Activated effector memory CD4-positive, alpha-beta T cell treated with Interleukin-2 at 50 U/mL for 16 hours (primary cell): ENCODE results near the gene CFAP47.
"Not testable (repeated sequence)": the region's sequence is repeated elsewhere in the genome, so short reads cannot be mapped to it uniquely, and the experiment has no call there.

Experiments
- DNase-seq: peaks from one replicate; pipeline ENCODE4 v3.0.0-alpha.2; 2020

CFAP47 gene

GRCh38 chrX:35919536-35920309 lies at the start of gene CFAP47:
Gene CFAP47, plus strand, starts transcription at chrX:35919734. Its CDS starts 66 bp downstream, at chrX:35919800.
- no peak for DNase-seq

DNA sequence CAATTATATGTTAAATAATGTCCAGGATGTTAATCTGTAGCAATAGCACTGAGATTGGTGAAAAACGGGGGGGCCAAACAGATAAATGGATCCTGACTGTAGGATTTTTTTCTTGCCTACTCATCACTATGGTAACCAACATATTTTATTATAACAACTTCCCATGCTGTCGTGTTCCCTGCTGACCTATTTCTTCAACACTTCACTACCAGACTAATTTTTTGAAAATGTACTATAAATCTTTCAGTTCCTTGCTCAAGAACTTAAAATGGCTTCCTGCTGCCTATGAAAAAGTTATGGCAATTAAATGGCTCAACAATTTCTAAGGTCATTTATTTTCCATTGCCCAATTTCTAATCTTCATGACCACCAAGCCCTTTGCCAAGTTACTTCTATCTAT lies 38.9 kb upstream of the CFAP47 start:
- no peak for DNase-seq

DNA sequence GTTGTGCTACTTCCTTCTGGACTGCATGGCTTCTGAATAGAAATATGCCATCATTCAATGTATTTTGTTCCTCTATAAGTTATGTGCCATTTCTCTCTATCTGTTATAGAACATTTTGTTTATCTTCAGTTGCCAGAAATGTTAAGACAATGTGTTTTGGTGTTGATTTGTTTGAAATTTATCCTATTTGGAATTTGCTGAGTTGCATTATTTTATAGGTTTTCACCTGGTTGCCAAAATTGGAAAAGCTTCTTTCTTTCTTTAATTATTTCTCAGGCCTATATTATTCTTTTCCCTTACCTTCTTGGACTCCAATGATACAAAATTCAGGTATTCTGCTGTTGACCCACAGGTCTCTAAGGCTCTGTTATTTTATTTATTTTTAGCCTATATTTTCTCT lies 33.4 kb upstream of the CFAP47 start:
- no peak for DNase-seq

- DNase-seq, result no peak
Observed at GRCh38 chrX:35890699-35891098, 28.8 kb upstream of the CFAP47 start.

DNA sequence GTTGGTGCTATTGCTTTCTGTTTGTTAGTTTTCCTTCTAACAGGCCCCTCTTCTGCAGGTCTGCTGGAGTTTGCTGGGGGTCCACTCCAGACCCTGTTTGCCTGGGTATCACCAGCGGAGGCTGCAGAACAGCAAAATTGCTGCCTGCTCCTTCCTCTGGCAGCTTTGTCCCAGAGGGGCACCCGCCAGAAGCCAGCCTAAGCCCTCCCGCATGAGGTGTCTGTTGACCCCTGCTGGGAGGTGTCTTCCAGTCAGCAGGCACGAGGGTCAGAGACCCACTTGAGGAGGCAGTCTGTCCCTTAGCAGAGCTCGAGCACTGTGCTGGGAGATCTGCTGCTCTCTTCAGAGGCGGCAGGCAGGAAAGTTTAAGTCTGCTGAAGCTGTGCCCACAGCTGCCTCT lies 67.3 kb downstream of the CFAP47 start:
- not testable (repeated sequence) for DNase-seq

DNA sequence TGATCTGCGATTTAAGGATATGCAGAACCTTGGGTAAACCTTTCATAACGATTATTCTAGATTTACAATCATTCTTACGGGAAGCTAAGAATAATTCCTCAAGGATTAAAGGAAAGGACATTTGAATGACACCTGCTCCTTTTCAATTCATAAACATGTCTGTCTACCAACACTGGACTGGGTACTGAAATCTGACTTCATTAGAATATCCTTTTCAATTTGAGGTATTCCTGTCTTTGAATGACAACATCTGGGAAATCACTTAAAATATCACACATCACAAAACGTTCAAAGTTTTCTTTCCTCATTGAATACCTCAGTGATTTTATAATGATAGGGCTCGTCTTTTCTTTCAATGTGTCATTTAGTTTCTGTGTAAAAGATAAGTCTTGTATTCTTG lies 87.7 kb downstream of the CFAP47 start:
- DNase-seq, result no peak

DNA sequence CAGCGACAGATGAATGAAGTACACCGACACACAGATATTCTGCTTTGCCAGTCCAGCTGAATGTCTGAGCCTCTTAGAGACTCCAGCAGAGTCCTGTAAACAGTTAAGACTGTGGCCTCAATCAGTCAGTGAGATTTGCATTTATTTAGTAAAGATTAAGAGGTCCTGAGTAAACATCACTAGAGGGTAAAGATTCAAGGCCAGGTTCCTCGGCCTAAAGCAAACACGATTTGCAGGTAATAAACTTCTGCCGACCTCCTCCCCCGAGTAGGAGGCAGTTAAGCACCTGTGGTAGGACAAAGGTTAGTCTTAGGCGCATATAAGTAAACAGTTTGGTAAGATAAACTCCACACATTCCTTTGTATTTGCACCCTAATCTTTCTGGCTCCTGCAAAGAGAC lies 99.6 kb downstream of the CFAP47 start:
- no peak for DNase-seq

DNA sequence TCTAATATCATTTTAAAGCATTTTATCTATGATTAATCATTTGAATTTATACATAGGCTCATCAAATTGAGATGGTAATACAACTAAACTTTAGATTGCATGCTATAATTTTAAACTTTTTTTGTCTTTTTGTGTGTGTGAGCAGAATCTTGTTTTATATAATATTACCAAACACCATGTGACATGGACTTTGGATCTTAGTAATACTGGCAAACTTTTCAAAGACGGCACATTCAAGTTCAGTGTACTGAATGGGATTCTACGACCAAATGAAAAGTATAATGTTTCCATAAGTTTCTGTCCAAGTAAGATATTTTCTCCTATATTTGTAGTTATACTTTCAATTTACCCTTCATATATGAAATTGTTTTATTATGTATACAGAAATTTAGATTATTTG lies 116.0 kb downstream of the CFAP47 start:
- DNase-seq, result no peak

DNA sequence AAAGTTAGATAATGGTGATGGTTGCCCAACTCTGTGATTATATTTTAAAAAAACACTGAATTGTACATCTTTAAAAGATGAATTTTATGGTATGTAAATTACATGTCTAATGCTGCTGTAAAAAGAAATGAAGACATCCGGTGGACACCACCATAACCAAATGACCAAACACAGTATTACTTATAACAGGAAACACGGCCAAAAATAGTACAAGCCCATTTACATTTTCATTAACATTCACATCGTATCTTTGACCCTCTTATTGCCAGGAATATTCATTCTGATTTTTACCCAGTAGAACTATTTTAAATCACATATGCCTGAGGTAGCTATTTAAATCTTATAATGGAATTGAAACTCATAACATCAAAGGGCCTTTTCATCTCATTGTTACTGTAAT lies 143.2 kb downstream of the CFAP47 start:
- no peak for DNase-seq

DNA sequence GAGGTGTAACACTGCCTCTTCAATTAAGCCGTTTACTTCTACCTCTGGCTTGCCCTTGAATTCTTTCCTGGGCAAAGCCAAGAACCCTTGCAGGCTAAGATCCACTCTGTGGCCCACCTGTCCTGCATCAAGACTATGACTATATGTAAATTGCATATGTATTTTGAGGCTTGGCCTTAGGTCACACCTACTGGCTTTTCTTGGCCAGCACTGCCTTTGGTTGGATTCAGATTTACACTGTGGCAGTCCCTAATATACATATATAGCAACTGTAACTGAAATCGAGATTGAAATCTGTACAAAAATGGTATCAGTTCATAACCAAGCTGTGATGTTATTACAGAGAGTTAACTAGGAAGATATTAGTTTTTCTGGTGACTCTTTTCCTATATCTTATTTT lies 151.5 kb downstream of the CFAP47 start:
- DNase-seq, result no peak

GRCh38 chrX:36075009-36075408 lies 155.5 kb downstream of the CFAP47 start:
- DNase-seq, result not testable (repeated sequence)

DNA sequence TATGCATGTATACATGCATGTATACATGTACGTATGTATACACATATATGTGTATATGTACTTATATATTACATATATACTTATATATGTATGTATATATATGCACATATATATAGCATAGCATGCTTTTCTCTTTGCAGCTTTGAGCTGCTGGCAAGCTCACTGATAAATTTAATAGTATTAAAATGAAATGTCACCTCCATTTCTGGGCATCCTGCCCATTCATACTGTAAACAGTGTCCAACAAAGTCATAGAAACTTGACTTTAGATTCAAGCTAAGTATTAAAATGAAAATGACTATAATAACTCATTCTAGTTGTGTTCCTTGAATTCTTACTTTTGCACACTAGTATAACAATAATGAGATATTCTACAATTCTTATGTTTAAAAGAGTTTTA lies 163.7 kb downstream of the CFAP47 start:
- DNase-seq, result no peak

DNA sequence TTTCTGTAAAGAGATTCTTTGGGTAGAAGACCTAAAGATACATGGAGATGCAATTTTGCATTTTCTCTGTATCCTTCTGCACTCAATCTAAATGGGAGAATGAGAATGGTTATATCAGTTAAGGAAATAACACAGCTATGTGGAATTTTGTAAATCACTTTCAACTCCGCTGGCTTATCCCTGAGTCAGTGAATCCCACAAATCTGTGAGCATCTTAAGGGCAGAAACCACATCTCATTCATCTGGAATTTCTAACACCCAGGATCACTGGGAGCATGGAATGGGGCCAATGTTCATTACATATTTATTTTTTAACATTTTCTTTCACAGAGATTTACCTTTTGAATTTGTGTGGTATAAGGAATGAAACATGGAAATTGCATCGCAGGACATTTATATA lies 167.8 kb downstream of the CFAP47 start:
- DNase-seq, result no peak

- DNase-seq, result not testable (repeated sequence)
Observed at GRCh38 chrX:36088939-36089338, 169.4 kb downstream of the CFAP47 start.

DNA sequence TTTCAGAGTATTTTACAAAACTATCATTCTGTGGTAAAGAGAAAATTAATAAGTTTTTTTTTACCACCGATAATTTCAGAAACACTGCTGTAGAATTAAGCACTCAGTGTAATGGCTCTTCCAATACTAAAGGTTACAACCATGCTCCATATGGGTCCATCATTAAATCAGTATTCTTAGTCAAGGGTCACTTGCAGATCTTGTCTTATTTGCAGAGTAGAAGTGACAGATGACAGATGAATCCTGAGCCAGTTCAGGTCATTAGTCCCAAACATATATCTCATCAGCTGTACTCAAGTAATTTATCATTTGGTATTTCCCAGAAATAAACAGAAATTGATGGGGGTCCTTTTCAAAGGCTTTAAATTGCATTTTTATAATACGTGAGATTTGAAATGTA lies 182.9 kb downstream of the CFAP47 start:
- no peak for DNase-seq

DNA sequence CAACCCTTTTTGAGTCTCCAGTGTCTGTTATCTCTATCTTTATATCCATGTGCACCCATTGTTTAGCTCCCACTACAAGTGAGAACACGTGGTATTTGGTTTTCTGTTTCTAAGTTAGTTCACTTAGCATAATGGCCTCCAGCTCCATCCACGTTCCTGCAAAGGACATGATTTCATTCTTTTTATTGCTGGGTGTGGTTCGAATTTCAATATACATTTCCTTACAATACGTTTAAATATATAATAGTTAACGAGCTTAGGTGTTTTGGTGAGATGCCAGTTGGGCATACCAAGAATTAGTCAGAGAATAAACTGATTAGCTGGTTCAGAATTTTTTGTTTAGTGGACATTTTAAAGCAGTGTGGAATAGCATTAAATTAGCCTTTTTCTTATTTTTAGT lies 196.7 kb downstream of the CFAP47 start:
- no peak for DNase-seq

DNA sequence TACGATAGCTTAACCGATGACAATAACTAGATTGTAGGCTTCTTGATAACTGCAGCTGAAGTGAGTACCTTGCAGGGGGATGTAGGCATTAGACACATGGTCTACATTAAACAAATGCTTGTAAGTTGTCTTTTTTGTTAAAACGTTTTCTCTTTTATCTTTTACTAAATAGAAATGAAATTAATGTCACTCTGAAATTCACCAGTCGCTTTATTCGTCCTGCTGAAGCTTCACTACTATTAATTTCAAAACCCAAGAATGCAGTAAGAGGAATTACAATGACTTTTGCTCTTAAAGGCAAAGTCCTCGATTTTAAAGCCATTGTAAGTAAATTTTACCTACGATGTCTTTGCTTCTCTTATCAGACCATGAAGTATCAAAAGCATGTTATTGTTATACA lies 239.7 kb downstream of the CFAP47 start:
- DNase-seq, result no peak

DNA sequence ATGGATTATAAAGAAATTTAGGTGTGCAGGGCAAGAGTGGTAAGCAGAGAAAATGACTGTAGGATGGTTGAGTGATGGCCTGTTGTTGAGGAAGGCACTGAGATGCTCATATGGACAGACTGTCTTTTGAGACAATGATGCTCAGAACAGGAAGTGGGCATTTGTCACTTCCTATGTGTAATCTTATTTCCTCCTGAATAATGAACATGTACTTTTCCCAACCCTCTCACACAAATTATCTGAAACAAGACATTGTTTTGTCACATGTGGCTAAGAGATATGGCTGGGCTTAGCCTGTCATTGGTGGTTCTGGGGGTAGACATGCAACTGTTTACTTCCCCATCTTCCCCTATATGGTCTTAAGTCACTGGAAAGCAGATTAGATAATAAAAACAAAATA lies 240.5 kb downstream of the CFAP47 start:
- no peak for DNase-seq

DNA sequence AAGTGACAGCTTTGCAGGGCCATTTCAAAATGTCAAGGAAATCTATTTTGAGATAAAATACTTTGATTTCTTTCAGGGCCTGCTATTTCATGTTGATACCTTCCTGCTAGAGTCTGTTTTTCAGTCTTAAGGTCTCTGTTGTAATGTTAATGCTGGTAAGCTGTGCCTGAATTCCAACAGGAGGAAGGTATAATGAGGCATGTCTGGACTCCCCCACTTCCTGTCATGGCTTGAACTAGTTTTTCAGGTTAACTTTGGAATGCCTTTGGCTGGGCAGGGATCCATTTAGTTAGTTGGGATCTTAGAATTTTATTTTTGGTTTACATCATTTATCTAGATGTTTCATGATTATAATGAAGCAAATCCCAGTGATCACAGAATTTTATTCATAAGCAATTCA lies 279.0 kb downstream of the CFAP47 start:
- DNase-seq, result no peak

DNA sequence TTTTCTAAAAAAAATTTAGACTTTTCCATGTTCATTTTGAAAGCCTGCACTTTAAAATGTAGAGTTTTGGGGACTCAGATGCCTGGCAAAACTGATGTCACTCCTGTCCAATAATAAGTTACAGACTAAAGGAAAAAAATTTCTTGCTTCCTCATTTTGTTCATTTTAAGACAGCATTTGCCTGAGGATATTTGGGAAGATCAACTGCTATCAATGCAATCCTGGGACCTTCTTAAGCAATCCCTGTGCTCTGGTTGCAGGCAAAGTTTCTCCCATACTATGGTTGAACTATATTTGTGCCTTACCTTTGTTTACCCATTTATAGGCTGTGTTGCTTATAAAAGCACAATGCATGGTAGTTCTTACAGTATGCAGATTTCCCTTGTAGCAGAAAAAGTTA lies 280.4 kb downstream of the CFAP47 start:
- DNase-seq, result no peak

DNA sequence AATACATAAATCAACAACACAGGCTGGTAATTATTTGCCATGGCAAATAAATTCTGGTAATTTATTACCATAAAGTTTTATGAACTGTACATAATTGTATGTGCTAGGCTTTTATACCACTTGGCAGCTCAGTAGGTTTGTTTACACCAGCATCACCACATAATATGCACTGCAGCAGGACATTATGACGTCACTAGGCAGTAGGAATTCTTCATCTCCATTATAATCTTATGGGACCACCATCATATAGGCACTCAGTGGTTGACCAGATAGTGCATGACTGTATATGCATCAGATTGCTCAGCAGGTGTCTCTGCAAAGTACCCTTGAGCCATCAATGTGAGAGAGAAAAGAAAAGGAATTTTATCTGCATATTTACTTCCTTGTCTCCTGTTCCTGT lies 295.4 kb downstream of the CFAP47 start:
- DNase-seq, result no peak

GRCh38 chrX:36218801-36219200 lies 299.3 kb downstream of the CFAP47 start:
- DNase-seq, result no peak

- DNase-seq, result not testable (repeated sequence)
Observed at GRCh38 chrX:36234840-36235528, 315.4 kb downstream of the CFAP47 start.

GRCh38 chrX:36241397-36241796 lies 321.9 kb downstream of the CFAP47 start:
- DNase-seq, result no peak

- DNase-seq, result no peak
Observed at GRCh38 chrX:36266155-36266554, 346.6 kb downstream of the CFAP47 start.
